ENCODE data around the gene BCL11B.
"Not testable (repeated sequence)": the region's sequence is repeated elsewhere in the genome, so short reads cannot be mapped to it uniquely, and the experiment has no call there.

BCL11B gene

GRCh38 chr14:99194736-99195135 lies 77.3 kb downstream of the BCL11B start:
- no peak for DNase-seq

- DNase-seq, result no peak
Observed at GRCh38 chr14:99194136-99194535, 77.9 kb downstream of the BCL11B start.

GRCh38 chr14:99192830-99193229 lies 79.2 kb downstream of the BCL11B start:
- no peak for DNase-seq

- DNase-seq, result no peak
Observed at GRCh38 chr14:99192028-99192621, 79.9 kb downstream of the BCL11B start.

DNA sequence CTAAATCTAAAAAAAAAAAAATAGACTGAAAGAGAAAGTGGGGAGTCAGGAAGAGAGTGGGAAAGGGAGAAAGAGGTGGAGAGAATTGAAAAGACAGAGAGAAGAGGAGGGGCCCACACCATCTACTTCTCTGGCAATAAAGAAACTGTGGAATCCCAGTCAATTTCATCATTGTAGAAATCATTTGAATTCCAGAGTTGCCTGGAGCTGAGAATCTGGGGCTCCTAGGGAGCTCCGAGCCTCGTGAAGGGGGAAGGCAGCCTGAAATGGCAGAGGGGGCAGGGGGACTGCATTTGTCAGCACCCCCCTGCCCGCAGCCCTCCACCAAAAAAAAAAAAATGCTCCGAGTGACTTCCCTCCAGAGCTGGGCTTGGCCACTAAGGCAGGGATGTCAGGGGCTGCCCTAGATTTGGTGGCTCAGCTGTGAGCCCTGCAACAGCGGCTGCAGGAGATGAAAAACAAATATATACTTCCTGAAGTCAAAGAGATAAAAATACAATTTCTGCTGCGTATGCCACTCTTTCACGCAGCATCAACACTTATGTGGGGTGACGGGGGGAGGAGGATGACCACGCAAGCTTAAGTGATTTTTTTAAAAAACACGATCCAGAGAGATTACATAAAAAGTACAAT lies 80.5 kb downstream of the BCL11B start:
- no peak for DNase-seq

- DNase-seq, result no peak
Observed at GRCh38 chr14:99190696-99191394, 81.2 kb downstream of the BCL11B start.

GRCh38 chr14:99189201-99189801 lies 82.7 kb downstream of the BCL11B start:
- no peak for DNase-seq

DNA sequence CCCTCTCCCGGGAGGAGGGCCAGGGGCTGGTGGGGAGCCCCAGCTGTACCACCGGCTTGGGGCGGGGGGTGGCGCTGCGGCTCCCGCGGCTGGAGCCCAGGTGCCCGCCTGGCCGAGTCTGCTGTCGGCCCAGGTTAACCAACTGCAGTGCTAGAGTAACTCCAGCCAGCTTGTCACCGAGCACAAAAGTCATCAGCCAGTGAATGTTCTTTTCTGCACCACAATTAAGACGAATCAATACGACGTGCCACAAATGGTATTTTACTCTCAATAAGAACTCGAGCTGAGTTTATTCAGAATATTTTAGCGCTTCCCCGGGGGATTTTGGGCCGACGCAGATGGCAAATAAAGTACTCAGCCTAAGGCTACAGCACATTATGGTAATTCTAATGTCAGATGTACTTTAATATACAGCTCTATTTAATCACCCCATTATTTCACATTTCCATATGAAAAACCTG lies 83.2 kb downstream of the BCL11B start:
- DNase-seq, result peak; percentile 67 to 78

- peak in 1 of 2 experiments; percentile 24 for DNase-seq
Observed at GRCh38 chr14:99187858-99188257, 84.1 kb downstream of the BCL11B start.

- no peak for DNase-seq
Observed at GRCh38 chr14:99186956-99187690, 84.9 kb downstream of the BCL11B start.

DNA sequence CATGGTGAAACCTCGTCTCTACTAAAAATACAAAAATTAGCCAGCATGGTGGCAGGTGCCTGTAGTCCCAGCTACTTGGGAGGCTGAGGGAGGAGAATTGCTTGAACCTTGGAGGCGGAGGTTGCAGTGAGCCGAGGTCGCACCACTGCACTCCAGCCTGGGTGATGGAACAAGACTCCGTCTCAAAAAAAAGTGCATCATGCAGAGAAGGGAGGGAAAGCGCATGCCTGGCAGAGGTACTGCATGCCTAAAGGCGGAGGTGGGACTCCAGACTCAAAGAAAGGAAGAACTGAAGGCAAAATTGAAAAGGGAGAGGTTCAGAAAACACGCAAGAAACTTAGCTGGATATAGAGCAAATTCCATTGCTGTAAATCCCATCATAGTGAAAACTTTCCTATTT lies 85.7 kb downstream of the BCL11B start:
- DNase-seq, result not testable (repeated sequence)

GRCh38 chr14:99185436-99186068 lies 86.4 kb downstream of the BCL11B start:
- no peak for DNase-seq

DNA sequence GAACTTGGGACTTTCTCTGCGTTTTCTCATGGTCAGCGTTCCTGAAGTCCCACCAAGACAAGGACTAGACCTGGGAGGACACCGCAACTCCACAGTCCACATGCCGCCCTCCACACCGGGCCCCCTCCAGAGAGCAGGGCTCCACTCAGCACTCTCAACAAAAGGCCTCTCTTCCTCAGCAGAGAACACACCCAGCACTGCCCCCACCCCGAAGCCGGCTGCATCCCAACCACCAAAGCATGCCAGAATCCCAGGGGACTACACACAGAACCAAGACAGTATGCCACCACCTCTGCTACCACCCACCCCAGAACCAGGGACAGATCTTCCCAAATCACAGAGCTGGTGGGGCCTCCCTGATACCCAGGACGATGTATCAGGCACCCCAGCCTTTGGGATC lies 88.3 kb downstream of the BCL11B start:
- no peak for DNase-seq

GRCh38 chr14:99183311-99183710 lies 88.7 kb downstream of the BCL11B start:
- DNase-seq, result no peak

- DNase-seq, result no peak
Observed at GRCh38 chr14:99182548-99183250, 89.3 kb downstream of the BCL11B start.

- no peak for DNase-seq
Observed at GRCh38 chr14:99181804-99182520, 90.0 kb downstream of the BCL11B start.

- peak in 1 of 2 experiments; percentile 24 for DNase-seq
Observed at GRCh38 chr14:99181241-99181640, 90.8 kb downstream of the BCL11B start.

DNA sequence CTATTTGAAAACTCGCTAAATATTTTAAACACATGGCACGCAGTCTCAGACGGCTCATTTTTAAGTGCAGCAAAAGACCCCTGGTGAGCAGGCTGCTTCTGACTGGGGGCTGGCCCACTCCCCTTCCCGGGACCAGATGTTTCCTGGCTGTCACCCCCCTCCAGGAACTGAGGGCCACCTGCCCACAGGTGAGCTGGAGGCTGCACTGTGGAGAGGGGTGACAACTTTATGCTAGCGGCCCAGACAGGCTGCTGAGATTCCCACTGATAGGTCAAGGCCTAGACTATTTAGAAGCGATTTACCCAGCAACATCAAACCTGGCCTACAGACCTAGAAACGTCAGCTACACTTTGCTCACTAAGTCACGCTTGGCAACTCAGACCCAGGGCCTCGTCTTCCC lies 92.1 kb downstream of the BCL11B start:
- no peak for DNase-seq

DNA sequence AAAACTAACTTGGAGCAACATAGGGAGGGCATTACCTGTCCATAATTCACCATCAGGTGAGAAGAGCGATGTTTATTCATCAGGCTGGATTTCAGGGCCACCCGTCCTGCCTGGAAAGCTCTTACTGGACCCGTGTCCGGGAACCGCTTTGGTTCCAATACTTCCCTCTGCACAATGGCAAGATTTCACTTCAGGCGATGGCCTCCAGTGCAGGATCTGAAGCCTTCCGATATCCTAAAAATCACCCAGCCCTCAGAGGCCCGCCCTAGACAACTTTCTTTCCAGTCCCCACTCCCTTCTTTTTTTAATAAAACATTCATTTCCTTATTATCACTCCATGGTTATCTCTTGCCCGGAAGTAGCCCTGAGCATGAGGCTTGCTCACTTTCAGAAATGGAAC lies 92.5 kb downstream of the BCL11B start:
- DNase-seq, result no peak

GRCh38 chr14:99177886-99178835 lies 93.8 kb downstream of the BCL11B start:
- no peak for DNase-seq

Measured in NCI-H526 (cell line).